Ovary (tissue), 9 donors: ENCODE data around the gene PCDHGB1. TPM values are rescaled to one million over a fixed set of nuclear protein-coding genes. Genes with fewer than 3 reads are reported as not detected.

Experiments used
- DNase-seq, 5 donors: peaks; one replicate each; pipeline ENCODE4 v3.0.0-alpha.2; 2019 to 2020
- H3K27ac ChIP-seq, 2 donors: fragments of 200-600 bp; one replicate each; pipeline versions ENCODE4 v1.5.1 to v1.8.0; 2019 to 2022
- H3K27me3 ChIP-seq: fragments of 200-600 bp; one replicate; pipeline ENCODE4 v1.8.0; 2022
- H3K36me3 ChIP-seq: fragments of 200-600 bp; sonication (generic); one replicate; pipeline ENCODE4 v1.5.1; 2019
- H3K4me1 ChIP-seq: one replicate; pipeline ENCODE4 v1.8.1; 2013; ENCODE audit warnings: mild to moderate bottlenecking, moderate library complexity; ENCODE audit not compliant: insufficient read depth
- H3K4me3 ChIP-seq: fragments of 200-600 bp; sonication (generic); one replicate; pipeline ENCODE4 v1.5.1; 2017
- H3K9me3 ChIP-seq, 2 donors: fragments of 200-600 bp in 1 of 2; sonication (generic) in 1 of 2; one replicate each; pipeline versions ENCODE4 v1.5.1 to v1.8.1; 2013 to 2019; ENCODE audit warnings: mild to moderate bottlenecking in 1 of 2, moderate library complexity in 1 of 2
- EP300 ChIP-seq: sonication (generic); formaldehyde crosslinking; IDR thresholded peaks from one replicate; pipeline ENCODE4 v1.6.1; 2017; ENCODE audit warnings: antibody characterized with exemption
- POLR2A ChIP-seq: fragments of 450-650 bp; IDR thresholded peaks from one replicate; pipeline ENCODE4 v1.6.1; 2017; ENCODE audit warnings: antibody characterized with exemption, mild to moderate bottlenecking, moderate library complexity
- WGBS, 3 donors: extraction: QIAGEN DNeasy Blood & Tissue Kit in 1 of 3; methylation state at CpG; one replicate each; pipeline versions ENCODE4 v1.1.5 to v1.1.7; 2013 to 2017; 5-methylcytosine and 5-hydroxymethylcytosine counted together
- intact Hi-C, 4 donors: fragments of 100-400 bp; cut with DNase I; formaldehyde crosslinking; loops; one replicate each; pipeline versions ENCODE4 v1.11.0 to v1.15.1; 2022 to 2023
- polyA plus RNA-seq, 2 donors: library from polyadenylated mRNA; stranded (reverse); fragments of 200-250 nt in 1 of 2; fragments of 350-450 nt in 1 of 2; fragmentation: Illumina TruSeq in 1 of 2; extraction: RNeasy Lipid Tissue Mini Kit (QIAGEN cat#74804) in 1 of 2; gene quantifications; one replicate each; pipeline ENCODE4 v1.2.3, GENCODE V29; 2013 to 2014
- total RNA-seq, 7 donors: library from RNA; depleted of rRNA in 2 of 7; stranded (reverse); fragments of >200 nt in 2 of 7; fragmentation: NEBNext Ultra II Directional in 3 of 7; extraction: Animal tissue kit (Norgen Biotek cat#: 25700) in 3 of 7; gene quantifications; one replicate each; pipeline versions ENCODE4 v1.1.0 to v1.2.4, GENCODE V29; 2016 to 2023
- TF ChIP-seq, protein P1 (sequence below), 3 donors: fragments of 450-650 bp in 2 of 3; fragments of 200-600 bp in 1 of 3; IDR thresholded peaks; one replicate each; pipeline versions ENCODE4 v1.5.1 to v1.8.0; 2016 to 2022; ENCODE audit warnings: antibody characterized with exemption in 3 of 3, mild to moderate bottlenecking in 1 of 3
- donor health status: DM: no; HTN: no; CAD: no; lungs with moderate emphysema.
- donor health status: DM: no; HTN: no; CAD: no.
- donor health status: Bipolar disorder and iron deficiency.
- donor health status: DM: yes; HTN: yes; CAD: no.
- donor health status: DM: no; HTN: no; CAD: no.
- donor health status: DM: yes; HTN: yes; CAD: no.

PCDHGB1 gene
- total and polyA plus RNA-seq, 9 donors: 1.1 to 9.3 (median 4.4) TPM

DNA sequence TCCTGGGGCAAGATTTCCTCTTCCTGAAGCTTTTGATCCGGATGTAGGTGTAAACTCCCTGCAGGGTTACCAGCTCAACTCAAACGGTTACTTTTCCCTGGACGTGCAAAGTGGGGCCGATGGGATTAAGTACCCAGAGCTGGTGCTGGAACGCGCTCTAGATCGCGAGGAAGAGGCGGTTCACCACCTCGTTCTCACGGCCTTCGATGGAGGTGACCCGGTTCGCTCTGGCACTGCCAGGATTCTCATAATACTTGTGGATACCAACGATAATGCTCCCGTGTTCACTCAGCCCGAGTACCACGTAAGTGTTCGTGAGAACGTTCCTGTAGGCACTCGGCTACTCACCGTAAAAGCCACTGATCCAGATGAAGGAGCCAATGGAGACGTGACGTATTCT, 5.7 kb downstream of the PCDHGB1 start:
- DNase-seq: no peak
- Histone ChIP-seq H3K4me3 (no peak overlapping the region), H3K36me3 (no peaks in the 10 kb centered on the region), H3K9me3 (peaks cover 7 to 52% of the 10 kb centered on the region in 2 donors), H3K27me3 (no peaks in the 10 kb centered on the region), H3K4me1 (no peaks in the 10 kb centered on the region), H3K27ac (no peak overlapping the region)
- intact Hi-C loops: no loop called here
- 43 to 62% (median 53%) methylated on average over 24 of the region's 24 CpGs for WGBS, 3 donors
- TF ChIP-seq, protein P1, sequence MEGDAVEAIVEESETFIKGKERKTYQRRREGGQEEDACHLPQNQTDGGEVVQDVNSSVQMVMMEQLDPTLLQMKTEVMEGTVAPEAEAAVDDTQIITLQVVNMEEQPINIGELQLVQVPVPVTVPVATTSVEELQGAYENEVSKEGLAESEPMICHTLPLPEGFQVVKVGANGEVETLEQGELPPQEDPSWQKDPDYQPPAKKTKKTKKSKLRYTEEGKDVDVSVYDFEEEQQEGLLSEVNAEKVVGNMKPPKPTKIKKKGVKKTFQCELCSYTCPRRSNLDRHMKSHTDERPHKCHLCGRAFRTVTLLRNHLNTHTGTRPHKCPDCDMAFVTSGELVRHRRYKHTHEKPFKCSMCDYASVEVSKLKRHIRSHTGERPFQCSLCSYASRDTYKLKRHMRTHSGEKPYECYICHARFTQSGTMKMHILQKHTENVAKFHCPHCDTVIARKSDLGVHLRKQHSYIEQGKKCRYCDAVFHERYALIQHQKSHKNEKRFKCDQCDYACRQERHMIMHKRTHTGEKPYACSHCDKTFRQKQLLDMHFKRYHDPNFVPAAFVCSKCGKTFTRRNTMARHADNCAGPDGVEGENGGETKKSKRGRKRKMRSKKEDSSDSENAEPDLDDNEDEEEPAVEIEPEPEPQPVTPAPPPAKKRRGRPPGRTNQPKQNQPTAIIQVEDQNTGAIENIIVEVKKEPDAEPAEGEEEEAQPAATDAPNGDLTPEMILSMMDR (IDR thresholded peaks at IDR 0.05): no peak
- TF ChIP-seq POLR2A (no peak), EP300 (no peak)

DNA sequence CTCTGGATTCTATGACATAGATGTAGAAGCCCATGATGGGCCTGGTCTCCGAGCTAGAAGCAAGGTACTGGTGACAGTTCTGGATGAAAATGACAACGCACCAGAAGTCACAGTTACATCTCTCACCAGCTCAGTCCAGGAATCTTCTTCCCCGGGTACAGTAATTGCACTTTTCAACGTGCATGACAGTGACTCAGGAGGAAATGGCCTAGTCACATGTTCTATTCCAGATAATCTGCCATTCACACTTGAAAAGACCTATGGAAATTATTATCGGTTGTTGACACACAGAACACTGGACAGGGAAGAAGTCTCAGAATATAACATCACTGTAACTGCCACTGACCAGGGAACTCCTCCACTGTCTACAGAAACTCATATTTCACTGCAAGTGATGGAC, 6.2 kb downstream of the PCDHGB1 start:
- intact Hi-C loops: no loop called here
- DNase-seq: no peak
- TF ChIP-seq, protein P1 (IDR thresholded peaks at IDR 0.05): no peak
- TF ChIP-seq EP300 (no peak), POLR2A (no peak)
- H3K27ac ChIP-seq: no peak overlapping the region
- no peak overlapping the region for H3K4me3 ChIP-seq
- peaks cover 7 to 52% of the 10 kb centered on the region in 2 donors for H3K9me3 ChIP-seq
- no peaks in the 10 kb centered on the region for H3K4me1 ChIP-seq
- WGBS, 3 donors: 68 to 82% (median 77%) methylated on average over 5 of the region's 5 CpGs
- H3K27me3 ChIP-seq: no peaks in the 10 kb centered on the region
- no peaks in the 10 kb centered on the region for H3K36me3 ChIP-seq

GRCh38 chr5:141356950-141357349, 7.1 kb downstream of the PCDHGB1 start:
- intact Hi-C loops: no loop called here
- Histone ChIP-seq H3K4me3 (no peak overlapping the region), H3K4me1 (no peaks in the 10 kb centered on the region), H3K27me3 (no peaks in the 10 kb centered on the region), H3K9me3 (peaks cover 7 to 52% of the 10 kb centered on the region in 2 donors), H3K36me3 (no peaks in the 10 kb centered on the region), H3K27ac (no peak overlapping the region)
- 42 to 66% (median 46%) methylated on average over 19 of the region's 19 CpGs for WGBS, 3 donors
- no peak for DNase-seq
- TF ChIP-seq EP300 (no peak), POLR2A (no peak)
- TF ChIP-seq, protein P1 (IDR thresholded peaks at IDR 0.05): no peak

- no peak for DNase-seq
- Histone ChIP-seq H3K4me3 (peak within 1 kb of the TSS; percentile 22), H3K27me3 (no peaks in the 10 kb centered on the region), H3K4me1 (no peaks in the 10 kb centered on the region), H3K36me3 (no peaks in the 10 kb centered on the region), H3K9me3 (peaks cover 7 to 64% of the 10 kb centered on the region in 2 donors), H3K27ac (no peak within 1 kb of the TSS)
- 17 to 25% (median 19%) methylated on average over 24 of the region's 24 CpGs for WGBS, 3 donors
- intact Hi-C loops: no loop called here
- TF ChIP-seq, protein P1 (IDR thresholded peaks at IDR 0.05): no peak
- TF ChIP-seq EP300: no peak
- no peak for TF ChIP-seq POLR2A
Observed at GRCh38 chr5:141359790-141360426, 10.0 kb downstream of the PCDHGB1 start, which contains the start of gene PCDHGB2. PCDHGB2 (plus strand) TSS chr5:141359994; CDS start chr5:141360136, 142 bp downstream.
